ENCODE data around the gene MITF.
"Not testable (repeated sequence)": the region's sequence is repeated elsewhere in the genome, so short reads cannot be mapped to it uniquely, and the experiment has no call there.

The MITF gene

GRCh38 chr3:69872783-69873378 lies 133.6 kb downstream of the MITF start:
- no peak for DNase-seq (ENCODE audit: low read depth)

GRCh38 chr3:69876073-69876472 lies 136.8 kb downstream of the MITF start:
- DNase-seq (ENCODE audit: low read depth), result no peak

GRCh38 chr3:69878254-69878653 lies 139.0 kb downstream of the MITF start:
- DNase-seq (ENCODE audit: low read depth), result no peak

- no peak for DNase-seq (ENCODE audit: low read depth)
Observed at GRCh38 chr3:69879051-69879450, 139.8 kb downstream of the MITF start.

- no peak for DNase-seq (ENCODE audit: low read depth)
Observed at GRCh38 chr3:69880069-69880640, 140.9 kb downstream of the MITF start.

- no peak for DNase-seq (ENCODE audit: low read depth)
Observed at GRCh38 chr3:69881051-69881450, 141.8 kb downstream of the MITF start.

GRCh38 chr3:69881756-69882428 lies 142.6 kb downstream of the MITF start:
- DNase-seq (ENCODE audit: low read depth), result no peak

GRCh38 chr3:69882560-69882959 lies 143.3 kb downstream of the MITF start:
- DNase-seq (ENCODE audit: low read depth), result no peak

GRCh38 chr3:69888040-69888942 lies 149.0 kb downstream of the MITF start:
- no peak for DNase-seq (ENCODE audit: low read depth)

GRCh38 chr3:69888943-69889315 lies 149.7 kb downstream of the MITF start:
- no peak for DNase-seq (ENCODE audit: low read depth)

- DNase-seq (ENCODE audit: low read depth), result no peak
Observed at GRCh38 chr3:69890084-69890483, 150.8 kb downstream of the MITF start.

GRCh38 chr3:69890691-69891090 lies 151.4 kb downstream of the MITF start:
- no peak for DNase-seq (ENCODE audit: low read depth)

GRCh38 chr3:69892706-69893105 lies 153.4 kb downstream of the MITF start:
- DNase-seq (ENCODE audit: low read depth), result no peak

- DNase-seq (ENCODE audit: low read depth), result no peak
Observed at GRCh38 chr3:69893274-69893673, 154.0 kb downstream of the MITF start.

- no peak for DNase-seq (ENCODE audit: low read depth)
Observed at GRCh38 chr3:69896095-69896494, 156.8 kb downstream of the MITF start.

- DNase-seq (ENCODE audit: low read depth), result no peak
Observed at GRCh38 chr3:69900331-69900730, 161.1 kb downstream of the MITF start.

- DNase-seq (ENCODE audit: low read depth), result no peak
Observed at GRCh38 chr3:69901802-69902201, 162.5 kb downstream of the MITF start.

GRCh38 chr3:69902386-69902785 lies 163.1 kb downstream of the MITF start:
- no peak for DNase-seq (ENCODE audit: low read depth)

GRCh38 chr3:69906351-69906966 lies 167.2 kb downstream of the MITF start:
- DNase-seq (ENCODE audit: low read depth), result no peak

GRCh38 chr3:69907554-69907953 lies 168.3 kb downstream of the MITF start:
- no peak for DNase-seq (ENCODE audit: low read depth)

- DNase-seq (ENCODE audit: low read depth), result not testable (repeated sequence)
Observed at GRCh38 chr3:69909859-69910258, 170.6 kb downstream of the MITF start.

GRCh38 chr3:69913422-69913821 lies 174.2 kb downstream of the MITF start:
- DNase-seq (ENCODE audit: low read depth), result no peak
